ENCODE measurements around the gene SFXN5. TPM values are rescaled to one million over a fixed set of nuclear protein-coding genes. Genes with fewer than 3 reads are reported as not detected.

The SFXN5 gene
- total RNA-seq, 2 donors from 2014 or later, result 16.6 to 18.1 TPM

DNA sequence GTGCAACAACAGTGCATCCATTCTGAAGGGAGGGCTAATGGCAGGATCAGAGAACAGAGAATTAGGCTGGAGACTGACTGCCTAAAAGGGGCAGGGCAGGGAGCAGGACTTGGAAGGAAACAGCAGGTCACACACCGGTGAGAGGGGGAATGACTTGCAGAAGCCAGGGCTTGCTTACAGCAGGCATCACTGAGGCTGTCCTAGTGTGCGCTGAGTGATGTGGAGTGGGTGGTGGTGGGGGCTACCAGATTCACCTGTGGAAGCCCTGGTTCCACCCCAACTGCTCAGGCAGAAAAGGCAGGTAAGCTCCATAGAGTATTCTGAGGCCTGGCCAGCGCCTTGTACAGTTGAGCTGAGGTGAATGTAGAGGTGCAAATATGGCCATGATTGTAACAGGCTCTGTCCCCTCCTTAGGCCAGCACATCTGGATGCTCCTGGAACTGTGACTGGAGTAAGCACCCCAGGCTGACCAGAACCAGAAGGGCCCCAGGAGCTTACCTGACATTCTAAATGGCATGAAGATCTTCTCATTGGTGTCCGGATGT is 49.4 kb downstream of the SFXN5 start:
- no peak for DNase-seq (ENCODE audit: low spot score)
- H3K36me3 ChIP-seq, result no peaks in the 10 kb centered on the region
- no peak for ATAC-seq (ENCODE audit: insufficient number of reproducible peaks, low FRiP score, low read depth)
- H3K27ac ChIP-seq, result peak overlapping the region in 1 of 2 donors; percentile 26
- peaks cover 0 to 19% of the 10 kb centered on the region in 2 donors for H3K4me1 ChIP-seq (ENCODE audit: control insufficient read depth in 1 of 2, low read depth in 2 of 2)
- H3K9me3 ChIP-seq, result no peaks in the 10 kb centered on the region
- TF ChIP-seq CTCF (IDR thresholded peaks at IDR 0.05), result no peak
- H3K4me3 ChIP-seq, result no peak overlapping the region
- H3K27me3 ChIP-seq (replicated peaks; ENCODE audit: insufficient read depth), result no peaks in the 10 kb centered on the region

GRCh38 chr2:73021371-73022010 is 50.0 kb downstream of the SFXN5 start:
- Histone ChIP-seq H3K4me1 (ENCODE audit: control insufficient read depth in 1 of 2, low read depth in 2 of 2) (peaks cover 0 to 19% of the 10 kb centered on the region in 2 donors), H3K36me3 (no peaks in the 10 kb centered on the region), H3K4me3 (no peak overlapping the region), H3K9me3 (no peaks in the 10 kb centered on the region), H3K27me3 (replicated peaks; ENCODE audit: insufficient read depth) (no peaks in the 10 kb centered on the region), H3K27ac (peak overlapping the region in 1 of 2 donors; percentile 26)
- no peak for TF ChIP-seq CTCF (IDR thresholded peaks at IDR 0.05)
- no peak for ATAC-seq (ENCODE audit: insufficient number of reproducible peaks, low FRiP score, low read depth)
- no peak for DNase-seq (ENCODE audit: low spot score)

DNA sequence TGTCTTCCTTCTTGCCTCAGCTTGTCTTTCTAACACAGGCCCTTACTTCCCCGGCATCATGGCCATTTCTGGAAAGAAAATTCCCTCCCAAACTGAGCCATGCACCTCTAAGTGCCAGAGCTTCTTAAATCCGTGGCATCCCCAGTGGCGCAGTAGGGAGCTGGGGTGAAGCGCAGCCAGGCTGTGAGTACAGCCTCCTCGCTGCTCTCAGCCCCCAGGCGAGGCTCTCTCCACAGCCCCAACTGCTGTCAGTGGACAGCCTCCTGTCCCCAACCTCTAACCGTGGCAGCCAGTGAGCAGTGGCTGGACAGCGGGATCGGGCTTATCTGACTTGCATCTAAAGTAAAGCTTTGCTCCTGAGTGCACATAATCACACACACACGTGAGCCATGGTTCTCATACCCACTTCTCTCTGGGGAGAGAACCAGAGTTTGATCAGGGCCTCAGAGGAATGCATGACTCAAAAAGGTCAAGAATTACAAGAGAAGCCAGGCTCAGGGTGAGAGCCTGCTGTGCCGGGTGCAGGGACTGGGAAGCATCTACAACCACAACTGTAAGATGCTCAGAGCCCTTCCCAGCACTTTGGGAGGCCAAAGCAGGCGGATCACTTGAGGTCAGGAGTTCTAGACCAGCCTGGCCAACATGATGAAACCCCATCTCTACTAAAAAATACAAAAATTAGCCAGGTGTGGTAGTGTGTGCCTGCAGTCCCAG is 50.7 kb downstream of the SFXN5 start:
- no peaks in the 10 kb centered on the region for H3K36me3 ChIP-seq
- no peaks in the 10 kb centered on the region for H3K27me3 ChIP-seq (replicated peaks; ENCODE audit: insufficient read depth)
- peak overlapping the region in 1 of 2 donors; percentile 26 for H3K27ac ChIP-seq
- DNase-seq (ENCODE audit: low spot score) (no peak), ATAC-seq (ENCODE audit: insufficient number of reproducible peaks, low FRiP score, low read depth) (peak; percentile 73)
- no peaks in the 10 kb centered on the region for H3K9me3 ChIP-seq
- no peak overlapping the region for H3K4me3 ChIP-seq
- peaks cover 0 to 19% of the 10 kb centered on the region in 2 donors for H3K4me1 ChIP-seq (ENCODE audit: control insufficient read depth in 1 of 2, low read depth in 2 of 2)
- no peak for TF ChIP-seq CTCF (IDR thresholded peaks at IDR 0.05)

DNA sequence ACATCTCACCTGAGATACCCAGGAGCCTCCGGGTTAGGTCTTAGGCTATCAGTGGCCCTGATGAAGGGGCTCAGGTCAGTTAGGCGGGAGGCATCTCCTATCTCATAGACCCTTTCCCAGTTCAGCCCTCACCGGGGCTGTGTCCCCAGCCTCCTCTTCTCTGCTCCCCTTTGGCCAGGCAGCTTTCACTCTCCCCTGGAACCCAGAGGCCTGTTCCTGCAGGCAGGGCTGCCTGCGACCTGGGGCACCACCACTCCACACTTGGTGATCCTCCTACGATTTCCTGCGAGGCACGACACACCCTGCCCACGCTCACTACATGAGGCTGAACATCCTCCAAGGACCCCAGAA is 51.2 kb downstream of the SFXN5 start:
- no peak for DNase-seq (ENCODE audit: low spot score)
- Histone ChIP-seq H3K27ac (peak overlapping the region in 1 of 2 donors; percentile 26), H3K4me3 (no peak overlapping the region), H3K9me3 (no peaks in the 10 kb centered on the region), H3K27me3 (replicated peaks; ENCODE audit: insufficient read depth) (no peaks in the 10 kb centered on the region), H3K36me3 (no peaks in the 10 kb centered on the region), H3K4me1 (ENCODE audit: control insufficient read depth in 1 of 2, low read depth in 2 of 2) (peaks cover 0 to 19% of the 10 kb centered on the region in 2 donors)
- TF ChIP-seq CTCF (IDR thresholded peaks at IDR 0.05), result no peak
- ATAC-seq (ENCODE audit: insufficient number of reproducible peaks, low FRiP score, low read depth), result no peak

- Histone ChIP-seq H3K27me3 (replicated peaks; ENCODE audit: insufficient read depth) (no peaks in the 10 kb centered on the region), H3K4me3 (no peak overlapping the region), H3K9me3 (no peaks in the 10 kb centered on the region), H3K36me3 (no peaks in the 10 kb centered on the region), H3K4me1 (ENCODE audit: control insufficient read depth in 1 of 2, low read depth in 2 of 2) (peaks cover 4 to 25% of the 10 kb centered on the region in 2 donors), H3K27ac (no peak overlapping the region)
- DNase-seq (ENCODE audit: low spot score) (no peak), ATAC-seq (ENCODE audit: insufficient number of reproducible peaks, low FRiP score, low read depth) (no peak)
- TF ChIP-seq CTCF (IDR thresholded peaks at IDR 0.05), result no peak
Observed at GRCh38 chr2:73018188-73018825, 53.2 kb downstream of the SFXN5 start.
